ENCODE data around the gene CASP6.

DNA sequence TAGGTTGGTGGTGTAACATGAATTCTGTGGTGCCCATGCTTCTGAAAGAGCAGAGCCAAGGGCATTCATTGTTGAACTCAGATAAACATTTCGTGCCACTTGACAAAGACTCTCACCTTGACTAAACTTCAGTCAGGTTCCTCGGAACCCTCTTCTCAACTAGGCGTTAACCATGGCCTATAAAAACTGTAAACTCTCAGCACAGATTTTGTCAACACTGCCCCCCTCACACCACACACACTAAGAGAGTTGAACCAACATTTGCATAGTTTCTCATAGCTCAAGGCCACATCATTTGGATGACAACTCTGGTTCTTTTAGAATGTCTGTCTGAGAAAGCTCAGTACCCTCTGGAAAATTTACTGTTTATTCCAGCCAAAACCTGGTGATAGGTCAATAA lies 28.1 kb downstream of the CASP6 start:
- no peak for TF ChIP-seq CTCF (IDR thresholded peaks at IDR 0.05)
- TF ChIP-seq POLR2A (IDR thresholded peaks at IDR 0.05) = no peak

Data from uterus (tissue), 2 donors.